HL-60 (cell line): ENCODE measurements around the gene PTPRJ.

Experiments
- DNase-seq, 2 experiments: peaks; one replicate each; pipeline ENCODE4 v3.0.0-alpha.2; 2010 to 2020; ENCODE audit warnings: low read depth in 1 of 2, low spot score in 1 of 2
- H3K27ac ChIP-seq: fragments of 250-450 bp; sonication (Bioruptor Pico); replicated peaks from 2 replicates; pipeline ENCODE4 v1.5.1; 2020; ENCODE audit warnings: mild to moderate bottlenecking, moderate library complexity
- H3K27me3 ChIP-seq: fragments of 250-450 bp; sonication (Bioruptor Pico); 2 replicates; pipeline ENCODE4 v1.5.1; 2021; ENCODE audit warnings: mild to moderate bottlenecking, moderate library complexity; ENCODE audit not compliant: insufficient read depth, poor library complexity, severe bottlenecking
- H3K4me3 ChIP-seq: replicated peaks from 2 replicates; pipeline ENCODE4 v1.5.1; 2011; ENCODE audit warnings: mild to moderate bottlenecking, control low read depth, low read length; ENCODE audit not compliant: insufficient read depth
- GABPA ChIP-seq: IDR thresholded peaks from 2 replicates; pipeline ENCODE4 v1.6.1; 2012; ENCODE audit warnings: low read depth
- POLR2AphosphoS5 ChIP-seq: IDR thresholded peaks from 2 replicates; pipeline ENCODE4 v1.6.1; 2012; ENCODE audit warnings: low read depth
- SPI1 ChIP-seq: IDR thresholded peaks from 2 replicates; pipeline ENCODE4 v1.6.1; 2012; ENCODE audit warnings: low read depth, mild to moderate bottlenecking, borderline replicate concordance
- TF ChIP-seq, protein P1 (sequence below): IDR thresholded peaks from 2 replicates; pipeline ENCODE4 v1.6.1; 2012; ENCODE audit warnings: low read depth; ENCODE audit not compliant: insufficient replicate concordance
- TF ChIP-seq, protein P2 (sequence below): IDR thresholded peaks from one replicate; pipeline ENCODE4 v1.5.1; 2011; ENCODE audit warnings: low read length, control low read depth, inconsistent platforms; ENCODE audit not compliant: insufficient read depth

The PTPRJ gene

DNA sequence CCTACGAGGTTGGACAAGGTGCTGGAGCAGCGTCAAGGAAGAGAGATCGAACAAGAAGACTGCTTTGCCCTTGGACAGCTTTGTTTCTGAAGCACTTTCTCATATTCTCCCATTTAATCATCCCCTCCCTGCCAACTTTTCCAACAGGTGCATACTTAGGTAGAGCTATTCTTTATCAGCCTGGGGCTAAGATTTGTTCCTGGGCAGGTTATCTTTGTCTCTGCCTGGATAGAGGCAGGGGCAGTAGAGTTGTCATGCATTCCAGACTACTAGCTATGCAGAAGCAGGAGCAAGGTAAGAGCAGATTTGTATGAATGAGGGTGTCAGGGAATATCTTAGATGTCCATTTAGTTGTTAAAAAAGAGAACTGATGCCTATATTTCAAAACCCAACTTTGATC, 82.3 kb downstream of the PTPRJ start:
- TF ChIP-seq, protein P1, sequence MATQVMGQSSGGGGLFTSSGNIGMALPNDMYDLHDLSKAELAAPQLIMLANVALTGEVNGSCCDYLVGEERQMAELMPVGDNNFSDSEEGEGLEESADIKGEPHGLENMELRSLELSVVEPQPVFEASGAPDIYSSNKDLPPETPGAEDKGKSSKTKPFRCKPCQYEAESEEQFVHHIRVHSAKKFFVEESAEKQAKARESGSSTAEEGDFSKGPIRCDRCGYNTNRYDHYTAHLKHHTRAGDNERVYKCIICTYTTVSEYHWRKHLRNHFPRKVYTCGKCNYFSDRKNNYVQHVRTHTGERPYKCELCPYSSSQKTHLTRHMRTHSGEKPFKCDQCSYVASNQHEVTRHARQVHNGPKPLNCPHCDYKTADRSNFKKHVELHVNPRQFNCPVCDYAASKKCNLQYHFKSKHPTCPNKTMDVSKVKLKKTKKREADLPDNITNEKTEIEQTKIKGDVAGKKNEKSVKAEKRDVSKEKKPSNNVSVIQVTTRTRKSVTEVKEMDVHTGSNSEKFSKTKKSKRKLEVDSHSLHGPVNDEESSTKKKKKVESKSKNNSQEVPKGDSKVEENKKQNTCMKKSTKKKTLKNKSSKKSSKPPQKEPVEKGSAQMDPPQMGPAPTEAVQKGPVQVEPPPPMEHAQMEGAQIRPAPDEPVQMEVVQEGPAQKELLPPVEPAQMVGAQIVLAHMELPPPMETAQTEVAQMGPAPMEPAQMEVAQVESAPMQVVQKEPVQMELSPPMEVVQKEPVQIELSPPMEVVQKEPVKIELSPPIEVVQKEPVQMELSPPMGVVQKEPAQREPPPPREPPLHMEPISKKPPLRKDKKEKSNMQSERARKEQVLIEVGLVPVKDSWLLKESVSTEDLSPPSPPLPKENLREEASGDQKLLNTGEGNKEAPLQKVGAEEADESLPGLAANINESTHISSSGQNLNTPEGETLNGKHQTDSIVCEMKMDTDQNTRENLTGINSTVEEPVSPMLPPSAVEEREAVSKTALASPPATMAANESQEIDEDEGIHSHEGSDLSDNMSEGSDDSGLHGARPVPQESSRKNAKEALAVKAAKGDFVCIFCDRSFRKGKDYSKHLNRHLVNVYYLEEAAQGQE: no peak
- TF ChIP-seq SPI1: no peak
- no peak for TF ChIP-seq GABPA
- TF ChIP-seq POLR2AphosphoS5: no peak
- TF ChIP-seq, protein P2, sequence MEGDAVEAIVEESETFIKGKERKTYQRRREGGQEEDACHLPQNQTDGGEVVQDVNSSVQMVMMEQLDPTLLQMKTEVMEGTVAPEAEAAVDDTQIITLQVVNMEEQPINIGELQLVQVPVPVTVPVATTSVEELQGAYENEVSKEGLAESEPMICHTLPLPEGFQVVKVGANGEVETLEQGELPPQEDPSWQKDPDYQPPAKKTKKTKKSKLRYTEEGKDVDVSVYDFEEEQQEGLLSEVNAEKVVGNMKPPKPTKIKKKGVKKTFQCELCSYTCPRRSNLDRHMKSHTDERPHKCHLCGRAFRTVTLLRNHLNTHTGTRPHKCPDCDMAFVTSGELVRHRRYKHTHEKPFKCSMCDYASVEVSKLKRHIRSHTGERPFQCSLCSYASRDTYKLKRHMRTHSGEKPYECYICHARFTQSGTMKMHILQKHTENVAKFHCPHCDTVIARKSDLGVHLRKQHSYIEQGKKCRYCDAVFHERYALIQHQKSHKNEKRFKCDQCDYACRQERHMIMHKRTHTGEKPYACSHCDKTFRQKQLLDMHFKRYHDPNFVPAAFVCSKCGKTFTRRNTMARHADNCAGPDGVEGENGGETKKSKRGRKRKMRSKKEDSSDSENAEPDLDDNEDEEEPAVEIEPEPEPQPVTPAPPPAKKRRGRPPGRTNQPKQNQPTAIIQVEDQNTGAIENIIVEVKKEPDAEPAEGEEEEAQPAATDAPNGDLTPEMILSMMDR: no peak
- H3K27ac ChIP-seq: no peak overlapping the region
- no peak overlapping the region for H3K4me3 ChIP-seq
- DNase-seq: no peak
- no peaks in the 10 kb centered on the region for H3K27me3 ChIP-seq

DNA sequence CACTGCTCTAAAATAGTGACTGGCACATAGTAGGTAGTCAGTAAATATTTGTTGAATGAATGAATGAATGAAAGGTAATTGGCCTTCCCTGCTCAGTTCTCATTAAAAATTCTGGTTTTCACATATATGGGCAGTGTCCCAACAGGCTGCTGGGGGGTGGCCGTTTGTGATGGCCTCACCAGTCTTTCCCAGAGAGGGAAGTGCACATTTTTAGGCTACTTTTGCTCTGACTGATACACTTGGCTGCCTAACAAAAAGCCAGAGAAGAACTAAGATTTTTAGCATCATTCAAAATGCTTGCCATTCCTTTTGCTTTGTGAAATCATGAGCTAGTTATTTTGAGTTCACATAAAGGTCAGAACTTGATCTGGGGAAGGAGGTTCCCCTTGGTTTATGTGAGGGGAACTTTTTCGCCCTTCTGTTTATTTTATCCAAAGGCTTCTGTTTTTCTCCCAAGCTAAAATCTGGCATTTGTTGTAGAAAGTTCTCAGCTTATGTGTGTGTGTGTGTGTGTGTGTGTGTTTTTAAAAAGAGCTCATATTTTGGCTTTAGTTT, 83.1 kb downstream of the PTPRJ start:
- H3K27ac ChIP-seq: no peak overlapping the region
- TF ChIP-seq GABPA: no peak
- TF ChIP-seq, protein P1: no peak
- TF ChIP-seq SPI1: peak; percentile 56; the same call in 1 of the 2 replicates
- TF ChIP-seq, protein P2: no peak
- no peak for DNase-seq
- H3K27me3 ChIP-seq: no peaks in the 10 kb centered on the region
- no peak overlapping the region for H3K4me3 ChIP-seq

DNA sequence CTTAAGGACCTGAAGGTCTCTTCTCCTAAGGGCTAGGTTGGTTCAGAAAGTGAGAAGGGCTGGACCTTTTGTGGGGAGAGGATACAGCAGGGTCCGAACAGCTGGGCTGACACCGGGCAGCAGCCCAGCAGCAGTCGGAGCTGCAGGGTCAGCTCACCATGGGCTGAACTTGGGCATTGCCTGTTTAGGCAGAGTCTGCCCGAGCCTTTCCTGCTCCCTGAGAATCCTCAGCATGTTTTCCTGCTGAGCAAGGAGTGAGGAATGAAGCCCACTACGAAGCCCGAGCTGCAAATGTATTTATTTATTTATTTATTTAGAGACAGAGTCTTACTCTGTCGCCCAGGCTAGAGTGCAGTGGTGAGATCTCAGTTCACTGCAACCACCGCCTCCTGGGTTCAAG, 83.9 kb downstream of the PTPRJ start:
- no peak overlapping the region for H3K4me3 ChIP-seq

More for the DNA sequence above, 83.9 kb downstream of the PTPRJ start:
- DNase-seq: no peak
- Histone ChIP-seq H3K27ac (no peak overlapping the region), H3K27me3 (no peaks in the 10 kb centered on the region)
- TF ChIP-seq, protein P2: no peak
- TF ChIP-seq, protein P1: no peak
- TF ChIP-seq SPI1: no peak
- TF ChIP-seq GABPA: no peak
- no peak for TF ChIP-seq POLR2AphosphoS5
